Motor neuron (in vitro differentiated cells): ENCODE measurements around the gene CFAP46. TPM values are rescaled to one million over a fixed set of nuclear protein-coding genes. Genes with fewer than 3 reads are reported as not detected.

Experiments
- ATAC-seq, 8 experiments: fragments of 200-7000 bp; cut with Tn5 transposase; replicated peaks in 6 of 8; 2 replicates each; pipeline ENCODE4 v1.8.0; 2021; ENCODE audit warnings: mild to moderate bottlenecking in 8 of 8, moderate library complexity in 8 of 8
- H3K27ac ChIP-seq, 2 donors: fragments of 250-450 bp; sonication (Bioruptor Pico); 2 replicates each; pipeline ENCODE4 v1.9.0; 2021; ENCODE audit warnings: antibody characterized with exemption in 2 of 2, mild to moderate bottlenecking in 2 of 2, moderate library complexity in 1 of 2
- H3K4me1 ChIP-seq, 2 donors: fragments of 250-450 bp; sonication (Bioruptor Pico); replicated peaks in 1 of 2; 2 replicates each; pipeline ENCODE4 v1.6.1; 2021; ENCODE audit warnings: antibody characterized with exemption in 2 of 2, mild to moderate bottlenecking in 2 of 2, moderate library complexity in 1 of 2
- H3K4me3 ChIP-seq, 5 donors: fragments of 250-450 bp; sonication (Bioruptor Pico); 2 replicates each; pipeline ENCODE4 v1.9.0; 2021; ENCODE audit warnings: antibody characterized with exemption in 5 of 5, mild to moderate bottlenecking in 5 of 5, moderate library complexity in 4 of 5
- WGBS, 10 experiments: fragments of 450-650 bp; shearing (Covaris generic); methylation state at CpG; one replicate each; pipeline ENCODE4 v1.0.0; 2022; 5-methylcytosine and 5-hydroxymethylcytosine counted together
- in situ Hi-C, 9 experiments: fragments of 400-800 bp; cut with MboI; loops; one replicate each; pipeline ENCODE4 v1.15.0; 2021; ENCODE audit warnings: low sequenced_read_pairs in 9 of 9, low pct_unique_long_range_greater_than_20kb in 2 of 9; ENCODE audit not compliant: unreplicated experiment in 9 of 9
- total RNA-seq, 8 experiments: library from RNA; unstranded; fragments of 300-600 nt; gene quantifications; 2 replicates each; pipeline versions ENCODE4 v1.2.3 to v1.2.4, GENCODE V29; 2022

CFAP46 gene
- total RNA-seq, 8 experiments from 2014 or later = 1.2 to 15.5 (median 2.7) TPM

DNA sequence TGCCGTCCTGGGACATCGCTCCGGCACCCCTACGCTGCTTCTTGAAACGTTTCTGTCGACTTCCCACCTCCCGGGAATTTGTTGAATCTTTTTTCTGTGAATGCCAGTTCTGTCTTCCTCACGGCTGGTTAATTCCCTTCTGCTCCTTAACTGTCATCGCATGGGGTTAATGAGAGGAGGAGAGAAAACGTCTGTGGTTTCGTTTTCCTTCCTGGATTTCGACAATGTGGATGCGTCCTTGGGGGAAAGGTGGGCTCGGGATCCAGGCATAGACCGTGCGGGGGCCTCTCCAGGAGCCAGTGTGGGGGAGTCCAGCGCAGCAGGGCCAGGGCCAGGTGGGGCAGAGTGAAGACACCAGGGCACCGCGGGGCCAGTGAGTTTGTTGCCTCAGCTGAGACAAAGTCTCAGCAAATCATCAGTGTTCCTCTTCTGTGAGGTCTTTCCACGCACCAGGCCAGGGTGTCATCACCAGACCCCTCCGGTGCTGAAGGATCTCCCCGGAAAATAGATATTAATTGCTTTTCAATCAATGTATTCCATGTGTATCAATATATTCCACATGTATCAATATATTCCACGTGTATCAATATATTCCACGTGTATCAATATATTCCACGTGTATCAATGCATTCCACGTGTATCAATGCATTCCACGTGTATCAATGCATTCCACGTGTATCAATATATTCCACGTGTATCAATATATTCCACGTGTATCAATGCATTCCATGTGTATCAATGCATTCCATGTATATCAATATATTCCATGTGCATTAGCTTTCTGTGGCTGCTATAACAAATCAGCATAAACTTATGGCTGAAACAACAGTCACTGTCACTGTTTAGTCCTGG lies 33.7 kb upstream of the CFAP46 start:
- no peak for ATAC-seq
- H3K4me1 ChIP-seq = no peaks in the 10 kb centered on the region
- H3K4me3 ChIP-seq = no peak overlapping the region
- in situ Hi-C loops = no loop called here
- no peak overlapping the region for H3K27ac ChIP-seq
- 20 to 89% (median 75%) methylated on average over 1 to 18 of the region's 30 CpGs; no CpG with 5 or more reads in 2 of the 10 experiments for WGBS, 10 experiments

- no peak overlapping the region for H3K4me3 ChIP-seq
- in situ Hi-C loops = no loop called here
- H3K4me1 ChIP-seq = no peaks in the 10 kb centered on the region
- H3K27ac ChIP-seq = no peak overlapping the region
- WGBS, 10 experiments = 18 to 95% (median 63%) methylated on average over 3 to 13 of the region's 28 CpGs; no CpG with 5 or more reads in 3 of the 10 experiments
- peak in 3 of 8 experiments; percentile 18 to 43 (median 32) for ATAC-seq
Measured at GRCh38 chr10:132974886-132975830, 32.8 kb upstream of the CFAP46 start.

GRCh38 chr10:132974249-132974796 lies 32.0 kb upstream of the CFAP46 start:
- no peaks in the 10 kb centered on the region for H3K4me1 ChIP-seq
- in situ Hi-C loops = no loop called here
- no peak overlapping the region for H3K27ac ChIP-seq
- no peak overlapping the region for H3K4me3 ChIP-seq
- ATAC-seq = no peak
- 74 to 100% (median 80%) methylated on average over 1 to 6 of the region's 29 CpGs; no CpG with 5 or more reads in 5 of the 10 experiments for WGBS, 10 experiments

GRCh38 chr10:132973903-132974241 lies 31.5 kb upstream of the CFAP46 start:
- Histone ChIP-seq H3K4me1 (no peaks in the 10 kb centered on the region), H3K27ac (no peak overlapping the region), H3K4me3 (no peak overlapping the region)
- WGBS, 10 experiments = 100% methylated on average over 2 of the region's 8 CpGs; no CpG with 5 or more reads in 9 of the 10 experiments
- in situ Hi-C loops = no loop called here
- ATAC-seq = no peak

GRCh38 chr10:132972986-132973902 lies 30.9 kb upstream of the CFAP46 start:
- H3K4me1 ChIP-seq = no peaks in the 10 kb centered on the region
- H3K27ac ChIP-seq = no peak overlapping the region
- peak in 1 of 8 experiments; percentile 17 for ATAC-seq
- 91% methylated on average over 6 of the region's 28 CpGs; no CpG with 5 or more reads in 9 of the 10 experiments for WGBS, 10 experiments
- H3K4me3 ChIP-seq = no peak overlapping the region
- in situ Hi-C loops = no loop called here

DNA sequence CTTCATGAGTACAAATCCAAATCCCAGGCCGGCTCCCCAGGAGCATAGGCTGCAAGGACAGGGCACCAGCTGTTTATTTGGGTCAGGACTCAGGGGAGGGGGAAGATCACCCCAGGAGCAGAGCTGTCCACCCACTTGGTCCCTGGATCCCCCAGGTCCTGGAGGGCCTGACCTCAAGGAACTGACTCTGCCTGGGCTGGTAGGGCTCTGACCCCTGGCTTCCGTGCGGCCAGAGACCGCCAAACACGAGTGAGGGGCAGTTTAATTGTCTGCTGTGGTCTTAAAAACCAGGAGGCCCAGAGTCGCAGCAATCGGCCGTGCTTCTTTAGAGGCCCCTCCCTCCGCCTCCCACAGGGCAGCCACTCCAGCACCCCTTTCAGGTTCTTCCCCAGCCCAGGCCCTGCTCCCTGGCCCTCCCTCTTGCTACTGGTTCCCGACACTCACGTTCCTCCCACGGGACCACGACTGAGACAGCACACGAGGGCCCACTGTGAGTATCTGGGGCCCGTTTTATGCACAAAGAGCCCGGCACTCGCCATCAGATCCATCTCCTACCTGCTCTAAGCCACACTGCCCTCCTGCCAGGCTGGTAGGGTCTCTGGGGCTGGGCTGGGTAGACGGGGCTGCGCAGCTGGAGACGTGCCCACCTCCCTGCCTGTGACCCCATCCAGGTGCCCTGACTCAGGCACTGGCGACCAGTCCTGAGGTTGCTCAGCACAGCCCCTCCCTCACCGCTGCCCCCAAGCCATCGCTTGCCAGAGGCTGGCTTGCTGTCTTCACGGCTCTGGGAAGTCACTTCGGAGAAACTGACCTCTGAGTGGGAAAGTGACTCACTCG lies 30.0 kb upstream of the CFAP46 start:
- Histone ChIP-seq H3K4me3 (no peak overlapping the region), H3K4me1 (no peaks in the 10 kb centered on the region), H3K27ac (no peak overlapping the region)
- 44 to 100% (median 77%) methylated on average over 2 to 7 of the region's 26 CpGs; no CpG with 5 or more reads in 5 of the 10 experiments for WGBS, 10 experiments
- in situ Hi-C loops = no loop called here
- peak in 2 of 8 experiments; percentile 8 to 24 for ATAC-seq

GRCh38 chr10:132971448-132972148 lies 29.2 kb upstream of the CFAP46 start:
- WGBS, 10 experiments = 60 to 90% (median 80%) methylated on average over 1 to 18 of the region's 24 CpGs; no CpG with 5 or more reads in 5 of the 10 experiments
- Histone ChIP-seq H3K4me3 (no peak overlapping the region), H3K4me1 (no peaks in the 10 kb centered on the region), H3K27ac (no peak overlapping the region)
- ATAC-seq = peak in 1 of 8 experiments; percentile 23
- in situ Hi-C loops = no loop called here

- WGBS, 10 experiments = 0 to 100% (median 78%) methylated on average over 1 to 10 of the region's 22 CpGs; no CpG with 5 or more reads in 4 of the 10 experiments
- no peak for ATAC-seq
Measured at GRCh38 chr10:132970641-132971438, 28.5 kb upstream of the CFAP46 start.

DNA sequence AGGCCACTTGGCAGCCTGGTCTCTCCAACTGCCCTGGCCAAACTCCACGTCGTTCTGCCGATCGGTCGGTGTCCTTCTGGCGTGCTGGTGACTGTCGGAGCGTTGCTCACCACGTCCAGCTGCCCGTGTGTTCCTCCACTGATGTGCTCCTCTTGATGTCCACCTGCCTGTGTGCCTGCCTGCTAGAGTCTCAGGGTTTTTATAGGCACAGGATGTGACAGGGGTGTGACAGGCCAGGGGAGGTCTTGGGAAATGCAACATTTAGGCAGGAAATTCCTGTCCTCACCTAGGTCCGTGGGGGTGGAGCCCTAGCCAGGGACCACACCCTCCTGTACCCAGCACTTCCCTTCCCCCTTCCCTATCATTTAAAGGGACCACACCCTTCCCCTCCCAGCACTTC lies 25.2 kb upstream of the CFAP46 start:
- ATAC-seq = no peak
- Histone ChIP-seq H3K27ac (no peak overlapping the region), H3K4me3 (no peak overlapping the region), H3K4me1 (peaks cover 5% of the 10 kb centered on the region in 2 donors)
- in situ Hi-C loops = no loop called here
- WGBS, 10 experiments = 0 to 77% (median 21%) methylated on average over 1 to 9 of the region's 11 CpGs; no CpG with 5 or more reads in 4 of the 10 experiments

More at GRCh38 chr10:132970641-132971438, 28.5 kb upstream of the CFAP46 start:
- in situ Hi-C loops = no loop called here
- H3K4me1 ChIP-seq = no peaks in the 10 kb centered on the region
- no peak overlapping the region for H3K27ac ChIP-seq
- no peak overlapping the region for H3K4me3 ChIP-seq

DNA sequence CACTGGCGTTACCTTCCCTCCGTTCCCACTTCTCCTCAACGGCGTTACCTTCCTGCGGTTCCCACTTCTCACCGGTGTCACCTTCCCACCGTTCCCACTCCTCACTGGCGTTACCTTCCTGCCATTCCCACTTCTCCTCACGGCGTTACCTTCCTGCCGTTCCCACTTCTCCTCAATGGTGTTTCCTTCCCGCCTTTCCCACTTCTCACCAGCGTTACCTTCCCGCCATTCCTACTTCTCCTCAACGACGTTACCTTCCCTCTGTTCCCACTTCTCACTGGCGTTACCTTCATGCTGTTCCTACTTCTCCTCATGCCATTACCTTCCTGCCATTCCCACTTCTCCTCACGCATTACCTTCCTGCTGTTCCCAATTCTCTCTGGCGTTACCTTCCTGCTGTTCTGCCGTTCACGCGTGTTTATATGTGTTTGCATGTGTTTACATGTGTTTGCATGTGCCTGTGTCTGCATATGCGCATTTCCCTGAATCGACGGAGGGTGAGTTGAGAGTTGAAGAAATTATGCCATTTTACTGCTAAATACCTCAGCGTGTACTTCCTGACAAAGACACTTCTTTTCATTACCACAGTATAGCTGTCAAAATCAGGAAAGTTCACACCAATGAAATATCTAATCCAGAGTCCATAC lies 23.2 kb upstream of the CFAP46 start:
- ATAC-seq = no peak
- Histone ChIP-seq H3K27ac (no peak overlapping the region), H3K4me3 (no peak overlapping the region), H3K4me1 (peaks cover 17 to 21% of the 10 kb centered on the region in 2 donors)
- WGBS, 10 experiments = 63 to 100% (median 77%) methylated on average over 3 to 21 of the region's 26 CpGs
- in situ Hi-C loops = no loop called here
